DND-41 (cell line): ENCODE results near the gene TSPEAR.

ENCODE experiments used
- ATAC-seq: fragments of 200-7000 bp; cut with Tn5 transposase; 3 replicates; pipeline ENCODE4 v1.9.1; 2021; ENCODE audit warnings: low read depth; ENCODE audit not compliant: insufficient read depth
- DNase-seq: peaks from one replicate; pipeline ENCODE4 v3.0.0-alpha.2; 2020
- H2AFZ ChIP-seq: 2 replicates; pipeline ENCODE4 v1.6.0; 2012; ENCODE audit warnings: low read depth, low read length
- H3K27ac ChIP-seq: 2 replicates; pipeline ENCODE4 v1.5.1; 2012; ENCODE audit warnings: low read length, inconsistent platforms
- H3K27me3 ChIP-seq: fragments of 200-600 bp; sonication (generic); 2 replicates; pipeline ENCODE4 v1.6.0; 2012; ENCODE audit warnings: low read length, mild to moderate bottlenecking, inconsistent platforms; ENCODE audit not compliant: insufficient read depth, poor library complexity
- H3K36me3 ChIP-seq: 2 replicates; pipeline ENCODE4 v1.5.1; 2012; ENCODE audit warnings: low read length, inconsistent platforms; ENCODE audit not compliant: insufficient read depth
- H3K4me1 ChIP-seq: 2 replicates; pipeline ENCODE4 v1.5.1; 2012; ENCODE audit warnings: mild to moderate bottlenecking, low read length; ENCODE audit not compliant: insufficient read depth
- H3K4me2 ChIP-seq: 2 replicates; pipeline ENCODE4 v1.6.0; 2012; ENCODE audit warnings: mild to moderate bottlenecking, moderate library complexity, low read length, inconsistent platforms; ENCODE audit not compliant: insufficient read depth
- H3K4me3 ChIP-seq, 2 experiments: fragments of 200-600 bp in 1 of 2; shearing (Covaris generic) in 1 of 2; 2 replicates each; pipeline ENCODE4 v1.5.1; 2012 to 2016; ENCODE audit warnings: inconsistent platforms in 2 of 2, low read length in 2 of 2, mild to moderate bottlenecking in 2 of 2, low read depth in 1 of 2, moderate library complexity in 1 of 2
- H3K79me2 ChIP-seq: 2 replicates; pipeline ENCODE4 v1.6.0; 2012; ENCODE audit warnings: low read length, inconsistent platforms; ENCODE audit not compliant: insufficient read depth
- H3K9ac ChIP-seq: 2 replicates; pipeline ENCODE4 v1.6.0; 2012; ENCODE audit warnings: low read depth, mild to moderate bottlenecking, inconsistent platforms, low read length, moderate library complexity
- H3K9me3 ChIP-seq: 2 replicates; pipeline ENCODE4 v1.5.1; 2012; ENCODE audit warnings: low read length, moderate library complexity, mild to moderate bottlenecking, inconsistent platforms; ENCODE audit not compliant: insufficient read depth, severe bottlenecking
- H4K20me1 ChIP-seq: 2 replicates; pipeline ENCODE4 v1.6.0; 2012; ENCODE audit warnings: low read length; ENCODE audit not compliant: insufficient read depth
- EZH2 ChIP-seq: IDR thresholded peaks from 3 replicates; pipeline ENCODE4 v1.6.1; 2012; ENCODE audit warnings: borderline replicate concordance, low read depth, mild to moderate bottlenecking, moderate library complexity, low read length, inconsistent platforms; ENCODE audit not compliant: severe bottlenecking
- TF ChIP-seq, protein P1 (sequence below): IDR thresholded peaks from 2 replicates; pipeline ENCODE4 v1.5.1; 2012; ENCODE audit warnings: borderline replicate concordance, low read length, moderate library complexity, mild to moderate bottlenecking; ENCODE audit not compliant: poor library complexity, severe bottlenecking; ENCODE audit errors: extremely low read depth

TSPEAR gene

DNA sequence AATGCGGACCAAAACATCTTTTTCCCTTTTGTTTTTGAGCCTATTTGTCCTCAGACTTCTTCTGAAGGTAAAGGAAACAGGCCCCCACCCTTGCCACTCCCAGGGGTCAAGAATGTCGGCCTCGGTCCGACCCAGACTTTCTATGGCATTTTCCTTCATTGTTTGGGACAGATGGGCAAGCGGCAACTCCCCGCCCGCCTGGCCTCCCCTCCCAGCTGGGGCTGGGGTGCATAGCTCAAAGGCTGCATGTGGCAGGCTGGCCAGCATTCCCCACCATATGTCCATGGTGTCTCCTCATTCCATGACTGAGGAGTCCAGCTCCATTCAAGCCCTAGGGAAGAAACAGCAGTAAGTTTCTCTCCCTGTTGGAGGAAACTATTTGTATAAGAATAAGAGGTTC lies 29.4 kb upstream of the TSPEAR start:
- H3K79me2 ChIP-seq: no peaks in the 10 kb centered on the region
- ATAC-seq (no peak), DNase-seq (no peak)
- H3K27me3 ChIP-seq: no peaks in the 10 kb centered on the region
- H3K4me2 ChIP-seq: no peak overlapping the region
- no peak overlapping the region for H3K4me3 ChIP-seq
- TF ChIP-seq, protein P1, sequence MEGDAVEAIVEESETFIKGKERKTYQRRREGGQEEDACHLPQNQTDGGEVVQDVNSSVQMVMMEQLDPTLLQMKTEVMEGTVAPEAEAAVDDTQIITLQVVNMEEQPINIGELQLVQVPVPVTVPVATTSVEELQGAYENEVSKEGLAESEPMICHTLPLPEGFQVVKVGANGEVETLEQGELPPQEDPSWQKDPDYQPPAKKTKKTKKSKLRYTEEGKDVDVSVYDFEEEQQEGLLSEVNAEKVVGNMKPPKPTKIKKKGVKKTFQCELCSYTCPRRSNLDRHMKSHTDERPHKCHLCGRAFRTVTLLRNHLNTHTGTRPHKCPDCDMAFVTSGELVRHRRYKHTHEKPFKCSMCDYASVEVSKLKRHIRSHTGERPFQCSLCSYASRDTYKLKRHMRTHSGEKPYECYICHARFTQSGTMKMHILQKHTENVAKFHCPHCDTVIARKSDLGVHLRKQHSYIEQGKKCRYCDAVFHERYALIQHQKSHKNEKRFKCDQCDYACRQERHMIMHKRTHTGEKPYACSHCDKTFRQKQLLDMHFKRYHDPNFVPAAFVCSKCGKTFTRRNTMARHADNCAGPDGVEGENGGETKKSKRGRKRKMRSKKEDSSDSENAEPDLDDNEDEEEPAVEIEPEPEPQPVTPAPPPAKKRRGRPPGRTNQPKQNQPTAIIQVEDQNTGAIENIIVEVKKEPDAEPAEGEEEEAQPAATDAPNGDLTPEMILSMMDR: no peak
- TF ChIP-seq EZH2: no peak
- H3K9ac ChIP-seq: no peak overlapping the region
- H3K4me1 ChIP-seq: no peaks in the 10 kb centered on the region
- no peaks in the 10 kb centered on the region for H3K36me3 ChIP-seq
- H3K27ac ChIP-seq: no peak overlapping the region
- peaks cover 22% of the 10 kb centered on the region for H3K9me3 ChIP-seq
- H4K20me1 ChIP-seq: no peaks in the 10 kb centered on the region
- H2AFZ ChIP-seq: no peak overlapping the region

DNA sequence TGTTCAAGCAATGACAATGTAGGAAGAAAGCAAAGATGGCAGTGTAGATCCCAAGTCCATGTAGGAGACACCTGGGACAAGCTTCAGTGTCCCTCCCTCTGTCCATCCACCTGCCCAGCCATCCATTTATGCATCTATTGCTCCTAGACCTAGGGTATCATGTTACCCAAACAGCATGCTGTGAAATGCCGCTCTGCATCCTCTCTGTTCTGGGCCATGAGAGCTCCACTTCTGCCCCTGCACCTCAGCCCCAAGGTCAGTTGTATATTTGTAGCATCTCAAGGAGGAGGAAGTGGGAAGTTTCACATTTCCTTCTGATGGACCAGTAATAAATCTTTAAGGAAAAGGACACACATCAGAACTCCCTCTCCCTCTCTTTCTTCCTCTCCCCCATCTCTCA lies 27.9 kb upstream of the TSPEAR start:
- no peak for ATAC-seq
- Histone ChIP-seq H4K20me1 (no peaks in the 10 kb centered on the region), H3K4me2 (no peak overlapping the region), H3K79me2 (no peaks in the 10 kb centered on the region), H2AFZ (no peak overlapping the region), H3K4me3 (no peak overlapping the region), H3K9me3 (peaks cover 24% of the 10 kb centered on the region), H3K36me3 (no peaks in the 10 kb centered on the region), H3K4me1 (no peaks in the 10 kb centered on the region), H3K9ac (no peak overlapping the region), H3K27ac (no peak overlapping the region), H3K27me3 (no peaks in the 10 kb centered on the region)
- DNase-seq: no peak
- TF ChIP-seq EZH2: no peak
- TF ChIP-seq, protein P1: no peak

DNA sequence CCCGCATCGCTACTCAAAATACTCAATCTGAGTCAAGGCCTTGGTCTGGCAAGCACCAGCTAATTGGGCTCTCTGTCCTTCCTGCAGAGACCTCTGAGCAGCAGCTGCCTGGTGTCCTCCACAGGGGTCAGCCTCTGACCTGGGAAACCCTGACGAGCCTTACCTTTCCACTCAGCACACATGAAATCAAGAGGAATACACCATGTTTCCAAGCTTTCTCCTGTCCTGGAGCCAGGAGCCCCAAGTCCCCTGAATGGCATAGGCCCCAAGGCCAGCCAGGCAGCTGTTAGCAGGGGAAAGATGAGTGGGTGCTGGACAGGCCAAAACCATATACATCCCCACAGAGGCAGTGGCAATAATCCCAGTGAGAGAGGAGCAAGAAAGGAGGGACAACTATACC lies 27.2 kb upstream of the TSPEAR start:
- no peak for DNase-seq
- H4K20me1 ChIP-seq: no peaks in the 10 kb centered on the region
- no peak overlapping the region for H3K4me3 ChIP-seq
- no peak overlapping the region for H3K27ac ChIP-seq
- no peak overlapping the region for H2AFZ ChIP-seq
- no peaks in the 10 kb centered on the region for H3K4me1 ChIP-seq
- no peaks in the 10 kb centered on the region for H3K79me2 ChIP-seq
- no peak overlapping the region for H3K4me2 ChIP-seq
- H3K9me3 ChIP-seq: peaks cover 24% of the 10 kb centered on the region
- ATAC-seq: no peak
- no peaks in the 10 kb centered on the region for H3K27me3 ChIP-seq
- no peak overlapping the region for H3K9ac ChIP-seq
- no peaks in the 10 kb centered on the region for H3K36me3 ChIP-seq
- TF ChIP-seq EZH2: no peak
- TF ChIP-seq, protein P1: no peak
